Panc1 (cell line): ENCODE measurements around the gene SARNP.
A peak's percentile ranks its signal among the peaks of the same experiment; 100 is the strongest.

Experiments used
- POLR2AphosphoS5 ChIP-seq: IDR thresholded peaks from 2 replicates; pipeline ENCODE4 v1.6.1; 2012; ENCODE audit warnings: mild to moderate bottlenecking, low read depth, low read length, moderate library complexity
- SIN3A ChIP-seq: IDR thresholded peaks from 2 replicates; pipeline ENCODE4 v1.6.1; 2012; ENCODE audit warnings: low read depth, mild to moderate bottlenecking, low read length, moderate library complexity, borderline replicate concordance; ENCODE audit not compliant: insufficient read depth
- TCF7L2 ChIP-seq: IDR thresholded peaks from 2 replicates; pipeline ENCODE4 v1.6.1; 2011; ENCODE audit warnings: mild to moderate bottlenecking, low read depth, low read length, inconsistent platforms
- TF ChIP-seq, protein P1 (sequence below): fragments of 450-650 bp; IDR thresholded peaks from 2 replicates; pipeline ENCODE4 v1.5.1; 2017; ENCODE audit warnings: mild to moderate bottlenecking
- TF ChIP-seq, protein P2 (sequence below), 2 experiments: IDR thresholded peaks; 2 replicates each; pipeline ENCODE4 v1.6.1; 2011 to 2012; ENCODE audit warnings: low read depth in 2 of 2, control low read depth in 1 of 2, low read length in 1 of 2, mild to moderate bottlenecking in 1 of 2, moderate library complexity in 1 of 2; ENCODE audit not compliant: insufficient read depth in 1 of 2

DNA sequence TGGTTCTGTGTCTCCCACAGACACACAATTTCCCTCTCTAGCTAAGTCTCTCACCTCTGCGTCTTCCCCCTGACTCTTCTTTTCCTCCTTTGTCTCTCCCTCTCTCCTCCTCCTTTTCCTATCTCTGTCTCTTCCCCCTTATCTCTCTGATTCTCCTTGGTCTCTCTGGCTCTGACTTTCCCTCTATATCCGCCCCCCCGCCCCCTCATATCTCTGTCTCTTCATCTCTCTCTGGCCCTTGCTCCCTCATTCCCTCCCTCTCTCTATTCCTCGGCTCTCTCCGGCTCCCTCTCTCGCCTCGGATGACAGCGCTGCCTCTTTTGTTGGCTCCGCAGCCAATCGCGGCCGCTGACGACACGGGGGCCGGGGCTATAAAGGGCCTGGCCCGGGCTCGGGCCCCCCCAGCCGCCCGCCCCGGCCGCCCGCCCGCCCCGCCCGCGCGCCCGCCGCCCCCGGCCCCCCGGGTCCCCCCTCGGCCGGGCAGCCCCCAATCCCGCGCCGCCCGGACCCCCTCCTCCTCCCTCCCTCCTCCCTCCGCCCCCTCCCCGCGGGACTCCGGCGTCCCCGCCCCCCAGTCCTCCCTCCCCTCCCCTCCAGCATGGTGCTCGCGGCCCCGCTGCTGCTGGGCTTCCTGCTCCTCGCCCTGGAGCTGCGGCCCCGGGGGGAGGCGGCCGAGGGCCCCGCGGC is 74.7 kb downstream of the SARNP start, which contains the start of gene GDF11:
- TF ChIP-seq, protein P1, sequence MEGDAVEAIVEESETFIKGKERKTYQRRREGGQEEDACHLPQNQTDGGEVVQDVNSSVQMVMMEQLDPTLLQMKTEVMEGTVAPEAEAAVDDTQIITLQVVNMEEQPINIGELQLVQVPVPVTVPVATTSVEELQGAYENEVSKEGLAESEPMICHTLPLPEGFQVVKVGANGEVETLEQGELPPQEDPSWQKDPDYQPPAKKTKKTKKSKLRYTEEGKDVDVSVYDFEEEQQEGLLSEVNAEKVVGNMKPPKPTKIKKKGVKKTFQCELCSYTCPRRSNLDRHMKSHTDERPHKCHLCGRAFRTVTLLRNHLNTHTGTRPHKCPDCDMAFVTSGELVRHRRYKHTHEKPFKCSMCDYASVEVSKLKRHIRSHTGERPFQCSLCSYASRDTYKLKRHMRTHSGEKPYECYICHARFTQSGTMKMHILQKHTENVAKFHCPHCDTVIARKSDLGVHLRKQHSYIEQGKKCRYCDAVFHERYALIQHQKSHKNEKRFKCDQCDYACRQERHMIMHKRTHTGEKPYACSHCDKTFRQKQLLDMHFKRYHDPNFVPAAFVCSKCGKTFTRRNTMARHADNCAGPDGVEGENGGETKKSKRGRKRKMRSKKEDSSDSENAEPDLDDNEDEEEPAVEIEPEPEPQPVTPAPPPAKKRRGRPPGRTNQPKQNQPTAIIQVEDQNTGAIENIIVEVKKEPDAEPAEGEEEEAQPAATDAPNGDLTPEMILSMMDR: no peak
- TF ChIP-seq SIN3A (no peak), POLR2AphosphoS5 (no peak), TCF7L2 (peak; percentile 74)
- TF ChIP-seq, protein P2, sequence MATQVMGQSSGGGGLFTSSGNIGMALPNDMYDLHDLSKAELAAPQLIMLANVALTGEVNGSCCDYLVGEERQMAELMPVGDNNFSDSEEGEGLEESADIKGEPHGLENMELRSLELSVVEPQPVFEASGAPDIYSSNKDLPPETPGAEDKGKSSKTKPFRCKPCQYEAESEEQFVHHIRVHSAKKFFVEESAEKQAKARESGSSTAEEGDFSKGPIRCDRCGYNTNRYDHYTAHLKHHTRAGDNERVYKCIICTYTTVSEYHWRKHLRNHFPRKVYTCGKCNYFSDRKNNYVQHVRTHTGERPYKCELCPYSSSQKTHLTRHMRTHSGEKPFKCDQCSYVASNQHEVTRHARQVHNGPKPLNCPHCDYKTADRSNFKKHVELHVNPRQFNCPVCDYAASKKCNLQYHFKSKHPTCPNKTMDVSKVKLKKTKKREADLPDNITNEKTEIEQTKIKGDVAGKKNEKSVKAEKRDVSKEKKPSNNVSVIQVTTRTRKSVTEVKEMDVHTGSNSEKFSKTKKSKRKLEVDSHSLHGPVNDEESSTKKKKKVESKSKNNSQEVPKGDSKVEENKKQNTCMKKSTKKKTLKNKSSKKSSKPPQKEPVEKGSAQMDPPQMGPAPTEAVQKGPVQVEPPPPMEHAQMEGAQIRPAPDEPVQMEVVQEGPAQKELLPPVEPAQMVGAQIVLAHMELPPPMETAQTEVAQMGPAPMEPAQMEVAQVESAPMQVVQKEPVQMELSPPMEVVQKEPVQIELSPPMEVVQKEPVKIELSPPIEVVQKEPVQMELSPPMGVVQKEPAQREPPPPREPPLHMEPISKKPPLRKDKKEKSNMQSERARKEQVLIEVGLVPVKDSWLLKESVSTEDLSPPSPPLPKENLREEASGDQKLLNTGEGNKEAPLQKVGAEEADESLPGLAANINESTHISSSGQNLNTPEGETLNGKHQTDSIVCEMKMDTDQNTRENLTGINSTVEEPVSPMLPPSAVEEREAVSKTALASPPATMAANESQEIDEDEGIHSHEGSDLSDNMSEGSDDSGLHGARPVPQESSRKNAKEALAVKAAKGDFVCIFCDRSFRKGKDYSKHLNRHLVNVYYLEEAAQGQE (IDR thresholded peaks at IDR 0.05; ENCODE audit: insufficient read depth in 1 of 2, low read depth in 2 of 2, low read length in 1 of 2): no peak
